H1 (cell line): ENCODE results near the gene IFNL1. TPM values are rescaled to one million over a fixed set of nuclear protein-coding genes. Genes with fewer than 3 reads are reported as not detected.

Source experiments
- CTCF ChIA-PET: fragments of 300-600 bp; sonication (Branson Sonifier 250); formaldehyde crosslinking; loops from one replicate; lab custom pipeline; 2021; ENCODE audit not compliant: partially characterized antibody; lab: Charles Lee
- POLR2A ChIA-PET: fragments of 300-600 bp; sonication (Branson Sonifier 250); formaldehyde crosslinking; loops from one replicate; lab custom pipeline; 2021; ENCODE audit warnings: inconsistent platforms; ENCODE audit not compliant: partially characterized antibody; lab: Charles Lee
- DNase-seq, 2 experiments: peaks; one replicate each; pipeline versions ENCODE4 v3.0.0 to v3.0.0-alpha.2; 2010 to 2022; ENCODE audit warnings: low spot score in 2 of 2, low read depth in 1 of 2, mixed read lengths in 1 of 2
- FAIRE-seq: peaks from 2 replicates; lab custom pipeline; 2011; peaks lifted over from hg19 to GRCh38; lab: Jason Lieb, UNC
- H2AFZ ChIP-seq: 2 replicates; pipeline ENCODE4 v1.8.1; 2012; ENCODE audit warnings: low read length, inconsistent platforms
- H2AK5ac ChIP-seq: 2 replicates; pipeline ENCODE4 v1.6.1; 2013; ENCODE audit warnings: low read depth, low read length
- H2BK120ac ChIP-seq: replicated peaks from 2 replicates; pipeline ENCODE3; 2013; ENCODE audit warnings: low read depth, low read length, inconsistent platforms
- H2BK12ac ChIP-seq: 2 replicates; pipeline ENCODE4 v1.6.1; 2013; ENCODE audit warnings: low read depth, low read length
- H2BK15ac ChIP-seq: 2 replicates; pipeline ENCODE4 v1.6.1; 2013; ENCODE audit warnings: low read length
- H2BK20ac ChIP-seq: 2 replicates; pipeline ENCODE4 v1.6.1; 2013; ENCODE audit warnings: low read length
- H2BK5ac ChIP-seq: 2 replicates; pipeline ENCODE4 v1.6.1; 2013; ENCODE audit warnings: low read depth, low read length
- H3K14ac ChIP-seq: 2 replicates; pipeline ENCODE4 v1.6.1; 2013; ENCODE audit warnings: inconsistent platforms; ENCODE audit not compliant: insufficient read length
- H3K18ac ChIP-seq: 2 replicates; pipeline ENCODE4 v1.6.1; 2013; ENCODE audit warnings: low read length; ENCODE audit errors: extremely low read depth
- H3K23ac ChIP-seq: 2 replicates; pipeline ENCODE4 v1.6.1; 2013; ENCODE audit warnings: inconsistent platforms; ENCODE audit not compliant: insufficient read length
- H3K23me2 ChIP-seq: 2 replicates; pipeline ENCODE4 v1.6.1; 2013; ENCODE audit warnings: low read depth, low read length
- H3K27ac ChIP-seq: 2 replicates; pipeline ENCODE4 v1.6.1; 2011; ENCODE audit warnings: low read depth, low read length, inconsistent platforms
- H3K27me3 ChIP-seq, 4 experiments: replicated peaks in 1 of 4; 1 replicate in 1 of 4; 2 replicates in 3 of 4; pipeline versions ENCODE4 v1.6.1 to v1.8.1; 2011 to 2013; ENCODE audit warnings: low read length in 3 of 4, mild to moderate bottlenecking in 3 of 4, inconsistent platforms in 2 of 4, mixed read lengths in 2 of 4, moderate library complexity in 1 of 4; ENCODE audit not compliant: control insufficient read depth in 3 of 4, insufficient read depth in 3 of 4; ENCODE audit errors: extremely low read depth in 1 of 4
- H3K36me3 ChIP-seq, 4 experiments: 2 replicates each; pipeline versions ENCODE4 v1.6.1 to v1.8.1; 2011 to 2013; ENCODE audit warnings: mild to moderate bottlenecking in 4 of 4, low read length in 3 of 4, moderate library complexity in 2 of 4, control low read depth in 1 of 4, inconsistent platforms in 1 of 4; ENCODE audit not compliant: insufficient read depth in 4 of 4, control insufficient read depth in 2 of 4
- H3K4ac ChIP-seq: replicated peaks from 2 replicates; pipeline ENCODE3; 2013; ENCODE audit warnings: low read length, low read depth, mixed read lengths, inconsistent platforms; ENCODE audit not compliant: insufficient read length
- H3K4me1 ChIP-seq, 4 experiments: replicated peaks in 1 of 4; 1 replicate in 1 of 4; 2 replicates in 3 of 4; pipeline versions ENCODE4 v1.6.1 to v1.8.1; 2011 to 2013; ENCODE audit warnings: low read length in 3 of 4, inconsistent platforms in 2 of 4, mixed read lengths in 1 of 4; ENCODE audit not compliant: insufficient read depth in 4 of 4, control insufficient read depth in 3 of 4
- H3K4me2 ChIP-seq, 2 experiments: 2 replicates each; pipeline versions ENCODE4 v1.6.1 to v1.8.1; 2011 to 2013; ENCODE audit warnings: low read depth in 2 of 2, low read length in 2 of 2, control low read depth in 1 of 2, inconsistent platforms in 1 of 2, mild to moderate bottlenecking in 1 of 2; ENCODE audit not compliant: insufficient read depth in 1 of 2
- H3K4me3 ChIP-seq, 4 experiments: fragments of 200-600, 300-600 bp in 1 of 4; sonication (generic), shearing (Covaris generic), sonication (Bioruptor Twin) in 1 of 4; 2 replicates each; pipeline versions ENCODE4 v1.5.1 to v1.8.1; 2011 to 2016; ENCODE audit warnings: low read length in 4 of 4, low read depth in 3 of 4, control low read depth in 2 of 4, inconsistent platforms in 2 of 4, mild to moderate bottlenecking in 2 of 4, mixed read lengths in 1 of 4, moderate library complexity in 1 of 4; ENCODE audit not compliant: insufficient read depth in 2 of 4; ENCODE audit errors: extremely low read depth in 1 of 4
- H3K56ac ChIP-seq: replicated peaks from 2 replicates; pipeline ENCODE3; 2013; ENCODE audit warnings: low read depth, mild to moderate bottlenecking, mixed read lengths, low read length, inconsistent platforms; ENCODE audit not compliant: insufficient read length
- H3K79me1 ChIP-seq: 2 replicates; pipeline ENCODE4 v1.6.1; 2013; ENCODE audit warnings: low read depth, low read length, control low read depth
- H3K79me2 ChIP-seq, 2 experiments: 2 replicates each; pipeline versions ENCODE4 v1.6.1 to v1.8.1; 2012 to 2013; ENCODE audit warnings: low read length in 2 of 2, mild to moderate bottlenecking in 2 of 2, inconsistent platforms in 1 of 2; ENCODE audit not compliant: insufficient read depth in 2 of 2, control insufficient read depth in 1 of 2
- H3K9ac ChIP-seq, 4 experiments: replicated peaks in 1 of 4; 1 replicate in 1 of 4; 2 replicates in 3 of 4; pipeline versions ENCODE4 v1.6.1 to v1.8.1; 2011 to 2013; ENCODE audit warnings: low read depth in 3 of 4, low read length in 3 of 4, control low read depth in 2 of 4, mild to moderate bottlenecking in 2 of 4, moderate library complexity in 2 of 4, inconsistent platforms in 1 of 4; ENCODE audit errors: extremely low read depth in 1 of 4
- H3K9me3 ChIP-seq, 2 experiments: 2 replicates each; pipeline versions ENCODE4 v1.6.1 to v1.8.1; 2012 to 2013; ENCODE audit warnings: mild to moderate bottlenecking in 2 of 2, moderate library complexity in 2 of 2, control low read depth in 1 of 2, inconsistent platforms in 1 of 2, low read depth in 1 of 2, low read length in 1 of 2, mixed read lengths in 1 of 2; ENCODE audit not compliant: insufficient read depth in 2 of 2
- H4K20me1 ChIP-seq, 2 experiments: replicated peaks in 1 of 2; 2 replicates each; pipeline versions ENCODE3 to v1.8.1; 2011 to 2013; ENCODE audit warnings: inconsistent platforms in 2 of 2, low read length in 2 of 2, mild to moderate bottlenecking in 1 of 2; ENCODE audit not compliant: insufficient read depth in 2 of 2, control insufficient read depth in 1 of 2
- H4K5ac ChIP-seq: 2 replicates; pipeline ENCODE4 v1.6.1; 2013; ENCODE audit warnings: low read length, low read depth, mixed read lengths, inconsistent platforms; ENCODE audit not compliant: insufficient read length
- H4K8ac ChIP-seq: 2 replicates; pipeline ENCODE4 v1.8.0; 2013; ENCODE audit warnings: mild to moderate bottlenecking, moderate library complexity, low read length, inconsistent platforms; ENCODE audit not compliant: insufficient read depth; ENCODE audit errors: extremely low read depth
- H4K91ac ChIP-seq: replicated peaks from 2 replicates; pipeline ENCODE3; 2013; ENCODE audit warnings: low read length, mixed read lengths, inconsistent platforms; ENCODE audit not compliant: insufficient read length
- ASH2L ChIP-seq: fragments of 200-600, 300-600 bp; sonication (generic); IDR thresholded peaks from one replicate; pipeline ENCODE4 v1.7.1; 2017; ENCODE audit warnings: low read length
- ATF3 ChIP-seq: IDR thresholded peaks from 2 replicates; pipeline ENCODE4 v1.6.1; 2011; ENCODE audit warnings: low read depth, mild to moderate bottlenecking, low read length; ENCODE audit not compliant: insufficient read depth
- CEBPB ChIP-seq: IDR thresholded peaks from 2 replicates; pipeline ENCODE4 v1.6.1; 2012; ENCODE audit warnings: low read depth, low read length
- E2F6 ChIP-seq: IDR thresholded peaks from 2 replicates; pipeline ENCODE4 v1.6.1; 2012; ENCODE audit warnings: inconsistent platforms
- JUND ChIP-seq: IDR thresholded peaks from 2 replicates; pipeline ENCODE4 v1.6.1; 2011; ENCODE audit warnings: mild to moderate bottlenecking, improper control_type of control experiment, low read length
- MAFK ChIP-seq: IDR thresholded peaks from 2 replicates; pipeline ENCODE4 v1.6.1; 2012; ENCODE audit warnings: low read depth, mild to moderate bottlenecking, improper control_type of control experiment, low read length
- MAX ChIP-seq: IDR thresholded peaks from 2 replicates; pipeline ENCODE4 v1.6.1; 2012; ENCODE audit warnings: inconsistent platforms
- POLR2AphosphoS5 ChIP-seq: IDR thresholded peaks from 2 replicates; pipeline ENCODE4 v1.6.1; 2011; ENCODE audit warnings: low read depth, low read length
- RXRA ChIP-seq: IDR thresholded peaks from 2 replicates; pipeline ENCODE4 v1.6.1; 2011; ENCODE audit warnings: low read depth, mild to moderate bottlenecking, low read length, moderate library complexity; ENCODE audit not compliant: insufficient read depth
- SP1 ChIP-seq: IDR thresholded peaks from 2 replicates; pipeline ENCODE4 v1.6.1; 2011; ENCODE audit warnings: low read depth, low read length
- SP2 ChIP-seq: IDR thresholded peaks from 2 replicates; pipeline ENCODE4 v1.6.1; 2012; ENCODE audit warnings: mild to moderate bottlenecking, low read length, inconsistent platforms
- SP4 ChIP-seq: IDR thresholded peaks from 2 replicates; pipeline ENCODE4 v1.6.1; 2012; ENCODE audit warnings: low read length, inconsistent platforms
- TCF12 ChIP-seq: IDR thresholded peaks from 2 replicates; pipeline ENCODE4 v1.6.1; 2011; ENCODE audit warnings: low read depth, mild to moderate bottlenecking, low read length
- WGBS, 2 experiments: shearing (Covaris generic) in 1 of 2; methylation state at CpG; one replicate each; pipeline versions ENCODE4 v1.1.6 to v1.1.7; 2013 to 2015; ENCODE audit warnings: low lambda C conversion rate in 2 of 2, mixed read lengths in 2 of 2, inconsistent platforms in 1 of 2, low coverage in 1 of 2, missing lambda C conversion rate in 1 of 2; ENCODE audit not compliant: insufficient replicate concordance in 2 of 2, insufficient coverage in 1 of 2, insufficient read length in 1 of 2; ENCODE audit errors: extremely low coverage in 1 of 2, missing lambda C conversion rate in 1 of 2; 5-methylcytosine and 5-hydroxymethylcytosine counted together
- polyA plus RNA-seq, 7 experiments: library from polyadenylated mRNA; depleted of rRNA in 3 of 7; stranded (reverse) in 5 of 7; unstranded in 2 of 7; fragments of >200 nt in 5 of 7; fragments of 200-250 nt in 2 of 7; gene quantifications; 1 replicate in 5 of 7; 2 replicates in 1 of 7; 4 replicates in 1 of 7; pipeline versions ENCODE4 v1.2.1 to v1.2.3, GENCODE V29; 2011 to 2013; ENCODE audit warnings: missing spikeins in 2 of 7, mixed read lengths in 2 of 7
- total RNA-seq: library from RNA; stranded (reverse); fragmentation: NEBNext Ultra II Directional; extraction: Animal tissue kit (Norgen Biotek cat#: 25700); gene quantifications from 2 replicates; pipeline ENCODE4 v1.2.1, GENCODE V29; 2021

IFNL1 gene
- total and polyA plus RNA-seq, 2 of the 8 experiments (the other 6 are each of a cell fraction or from before 2014, with no cell fraction given), result not detected

- POLR2A ChIA-PET, result no interaction called here
- no peak overlapping the region for H2AFZ ChIP-seq
- no peak overlapping the region for H3K4ac ChIP-seq
- H2AK5ac ChIP-seq, result no peak overlapping the region
- H2BK20ac ChIP-seq, result no peak overlapping the region
- H3K4me3 ChIP-seq, result no peak overlapping the region
- peaks cover 0 to 12% (median 5%) of the 10 kb centered on the region in 4 experiments; a peak in 5 of 7 replicates for H3K4me1 ChIP-seq
- H4K8ac ChIP-seq, result no peak overlapping the region
- TF ChIP-seq SP1, result no peak
- no peak for TF ChIP-seq E2F6
- no peak for TF ChIP-seq MAX
- no peak for TF ChIP-seq SP4
- no peak for TF ChIP-seq TCF12
- TF ChIP-seq ASH2L, result no peak
- no peak for TF ChIP-seq CEBPB
- TF ChIP-seq RXRA, result no peak
- no peak for TF ChIP-seq MAFK
- TF ChIP-seq ATF3, result no peak
- TF ChIP-seq SP2, result no peak
- no peak for TF ChIP-seq POLR2AphosphoS5
- no peak for TF ChIP-seq JUND
- no peak overlapping the region for H3K14ac ChIP-seq
- H2BK120ac ChIP-seq, result no peak overlapping the region
- no peak overlapping the region for H4K91ac ChIP-seq
- no peaks in the 10 kb centered on the region for H3K79me1 ChIP-seq
- H3K23ac ChIP-seq, result no peak overlapping the region
- H2BK15ac ChIP-seq, result no peak overlapping the region
- H3K9ac ChIP-seq, result no peak overlapping the region
- H3K23me2 ChIP-seq, result peaks cover 6% of the 10 kb centered on the region; the same call in 1 of the 2 replicates
- FAIRE-seq (no peak), DNase-seq (no peak)
- no peak overlapping the region for H2BK5ac ChIP-seq
- CTCF ChIA-PET, result interaction anchor here (0.6 to 1.2 kb wide), 3 partner anchors 9 to 246 kb away, joined by 3 read pairs; partner anchors contain the start of gene DLL3
- no peak overlapping the region for H3K56ac ChIP-seq
- H3K36me3 ChIP-seq, result no peaks in the 10 kb centered on the region
- H3K27me3 ChIP-seq, result peaks cover 21 to 34% (median 29%) of the 10 kb centered on the region in 4 experiments
- peaks cover 0 to 5% of the 10 kb centered on the region in 2 experiments for H4K20me1 ChIP-seq
- no peak overlapping the region; a peak in 1 of 4 replicates for H3K4me2 ChIP-seq
- 0 out of 4 replicates have a peak, but pooled peaks cover 0 to 3% of the 10 kb centered on the region in 2 experiments for H3K9me3 ChIP-seq
- no peak overlapping the region for H4K5ac ChIP-seq
- no peak overlapping the region for H3K18ac ChIP-seq
- no peaks in the 10 kb centered on the region for H3K79me2 ChIP-seq
- H3K27ac ChIP-seq, result no peak overlapping the region
- no peak overlapping the region for H2BK12ac ChIP-seq
- 87% methylated on average over 3 of the region's 3 CpGs; no CpG with 5 or more reads in 1 of the 2 experiments for whole genome bisulfite sequencing, 2 experiments
Observed at GRCh38 chr19:39252458-39252857, 43.7 kb upstream of the IFNL1 start.
